ENCODE data around the gene TPD52L2. TPM values are rescaled to one million over a fixed set of nuclear protein-coding genes. Genes with fewer than 3 reads are reported as not detected.

TPD52L2 gene
- total RNA-seq, 1 experiment from 2014 or later: 149 TPM

DNA sequence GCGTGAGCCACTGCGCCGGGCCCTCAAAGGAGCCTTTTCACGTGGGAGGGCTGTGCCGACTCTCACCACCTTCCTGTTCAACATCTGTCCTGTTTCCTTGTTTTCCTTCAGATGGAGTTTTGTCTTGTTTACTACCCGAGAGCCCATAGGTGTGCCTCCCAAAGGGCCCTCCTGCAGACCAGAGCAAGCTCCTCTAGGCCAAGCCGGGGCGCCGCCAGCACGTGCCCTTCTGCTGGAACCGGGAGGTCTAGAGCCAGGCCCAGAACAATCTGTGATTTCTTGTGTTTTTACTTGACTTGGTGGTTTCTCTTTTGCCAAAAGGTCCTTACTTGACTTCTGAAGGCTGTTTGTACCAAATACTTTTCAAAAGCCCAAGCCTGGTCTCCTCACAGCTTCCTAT is 21.9 kb downstream of the TPD52L2 start:
- ChIA-PET POLR2A (ENCODE audit: unreplicated experiment) (no interaction called here), CTCF (no interaction called here)
- peaks cover 63% of the 10 kb centered on the region for H3F3A ChIP-seq (ENCODE audit: insufficient read depth, low read depth)
- H2AFZ ChIP-seq: no peak overlapping the region
- H3K79me2 ChIP-seq (ENCODE audit: low read depth): peaks cover 56% of the 10 kb centered on the region
- intact Hi-C loops (cut with micrococcal nuclease; ENCODE audit: unreplicated experiment): no loop called here
- DNase-seq: no peak
- no peak for TF ChIP-seq EZH2 (IDR thresholded peaks at IDR 0.05; ENCODE audit: low read depth)
- TF ChIP-seq, protein P1, sequence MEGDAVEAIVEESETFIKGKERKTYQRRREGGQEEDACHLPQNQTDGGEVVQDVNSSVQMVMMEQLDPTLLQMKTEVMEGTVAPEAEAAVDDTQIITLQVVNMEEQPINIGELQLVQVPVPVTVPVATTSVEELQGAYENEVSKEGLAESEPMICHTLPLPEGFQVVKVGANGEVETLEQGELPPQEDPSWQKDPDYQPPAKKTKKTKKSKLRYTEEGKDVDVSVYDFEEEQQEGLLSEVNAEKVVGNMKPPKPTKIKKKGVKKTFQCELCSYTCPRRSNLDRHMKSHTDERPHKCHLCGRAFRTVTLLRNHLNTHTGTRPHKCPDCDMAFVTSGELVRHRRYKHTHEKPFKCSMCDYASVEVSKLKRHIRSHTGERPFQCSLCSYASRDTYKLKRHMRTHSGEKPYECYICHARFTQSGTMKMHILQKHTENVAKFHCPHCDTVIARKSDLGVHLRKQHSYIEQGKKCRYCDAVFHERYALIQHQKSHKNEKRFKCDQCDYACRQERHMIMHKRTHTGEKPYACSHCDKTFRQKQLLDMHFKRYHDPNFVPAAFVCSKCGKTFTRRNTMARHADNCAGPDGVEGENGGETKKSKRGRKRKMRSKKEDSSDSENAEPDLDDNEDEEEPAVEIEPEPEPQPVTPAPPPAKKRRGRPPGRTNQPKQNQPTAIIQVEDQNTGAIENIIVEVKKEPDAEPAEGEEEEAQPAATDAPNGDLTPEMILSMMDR (conservative IDR thresholded peaks at IDR 0.05): no peak
- no peaks in the 10 kb centered on the region for H3K9me2 ChIP-seq (ENCODE audit: insufficient read depth)
- H3K4me1 ChIP-seq (replicated peaks; ENCODE audit: insufficient read depth): peaks cover 63% of the 10 kb centered on the region
- H3K9me3 ChIP-seq (ENCODE audit: insufficient read depth, low read depth): no peaks in the 10 kb centered on the region
- peaks cover 49% of the 10 kb centered on the region for H3K36me3 ChIP-seq (ENCODE audit: low read depth)
- peaks cover 48% of the 10 kb centered on the region for H4K20me1 ChIP-seq (ENCODE audit: insufficient read depth)
- H3K27ac ChIP-seq: peak overlapping the region; percentile 92; the same call in 1 of the 2 replicates
- no peak overlapping the region for H3K4me2 ChIP-seq
- H3K27me3 ChIP-seq (ENCODE audit: insufficient read depth, low read depth): no peaks in the 10 kb centered on the region
- no TSS peak for BruUV-seq (replicated peaks)
- H3K4me3 ChIP-seq: no peak overlapping the region

DNA sequence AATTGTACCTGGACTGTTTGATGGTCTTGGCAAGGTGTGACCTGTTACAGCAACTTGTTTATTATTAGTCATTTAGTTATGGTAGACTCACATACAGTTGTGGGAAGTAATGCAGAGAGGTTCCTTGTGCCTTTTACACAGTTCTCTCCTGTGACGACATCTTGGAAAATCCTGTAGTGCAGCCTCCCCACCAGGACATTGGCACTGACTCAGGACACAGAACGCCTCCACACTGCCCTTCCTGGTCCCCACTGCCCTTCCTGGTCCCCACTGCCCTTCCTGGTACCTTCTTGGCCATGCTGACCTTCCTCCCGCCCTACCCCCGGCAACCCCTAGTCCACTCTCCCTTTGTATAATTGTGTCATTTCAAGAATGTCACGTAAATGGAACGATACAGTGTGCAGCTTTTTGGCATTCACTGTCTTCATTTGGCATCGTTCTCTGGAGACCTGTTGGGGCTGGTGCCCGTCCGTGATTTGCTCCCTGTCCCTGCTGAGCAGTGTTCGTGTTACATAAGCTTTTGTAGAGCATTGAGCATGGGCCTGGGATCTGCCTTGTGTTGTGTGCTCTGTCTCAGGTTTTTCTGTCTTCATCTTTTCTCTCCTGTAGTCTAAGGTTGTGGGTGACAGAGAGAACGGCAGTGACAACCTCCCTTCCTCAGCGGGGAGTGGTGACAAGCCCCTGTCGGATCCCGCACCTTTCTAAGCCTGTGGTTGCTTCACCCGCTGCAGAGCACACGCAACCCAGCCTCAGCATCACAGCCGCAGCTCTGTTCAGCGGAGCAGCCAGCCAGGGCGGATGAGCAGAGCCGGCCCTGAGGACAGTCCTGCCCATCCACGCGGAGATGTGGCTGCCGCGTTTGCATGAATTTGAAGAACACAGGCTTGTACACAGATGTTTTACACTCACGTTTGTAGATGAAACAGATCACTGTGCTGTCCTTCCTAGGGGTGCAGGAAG is 24.5 kb downstream of the TPD52L2 start:
- Histone ChIP-seq H2AFZ (no peak overlapping the region), H3F3A (ENCODE audit: insufficient read depth, low read depth) (peaks cover 77% of the 10 kb centered on the region), H3K27me3 (ENCODE audit: insufficient read depth, low read depth) (no peaks in the 10 kb centered on the region), H3K9me3 (ENCODE audit: insufficient read depth, low read depth) (no peaks in the 10 kb centered on the region), H3K27ac (peak overlapping the region; percentile 92), H3K4me3 (0 out of 2 replicates have a peak overlapping the region, but pooled peaks have one; percentile 9), H3K36me3 (ENCODE audit: low read depth) (peaks cover 44% of the 10 kb centered on the region), H3K79me2 (ENCODE audit: low read depth) (peaks cover 49% of the 10 kb centered on the region), H3K4me2 (peak overlapping the region; percentile 72), H3K9me2 (ENCODE audit: insufficient read depth) (no peaks in the 10 kb centered on the region), H3K4me1 (replicated peaks; ENCODE audit: insufficient read depth) (peaks cover 69% of the 10 kb centered on the region), H4K20me1 (ENCODE audit: insufficient read depth) (peaks cover 24% of the 10 kb centered on the region)
- intact Hi-C loops (cut with micrococcal nuclease; ENCODE audit: unreplicated experiment): no loop called here
- BruUV-seq (replicated peaks): no TSS peak
- CTCF ChIA-PET: no interaction called here
- TF ChIP-seq, protein P1 (conservative IDR thresholded peaks at IDR 0.05): no peak
- no peak for TF ChIP-seq EZH2 (IDR thresholded peaks at IDR 0.05; ENCODE audit: low read depth)
- peak; percentile 45 to 95 for DNase-seq
- POLR2A ChIA-PET (ENCODE audit: unreplicated experiment): interaction anchor here (0.7 kb wide), 1 partner anchor 149 kb away, joined by 3 read pairs; no protein-coding TSS in a partner anchor

DNA sequence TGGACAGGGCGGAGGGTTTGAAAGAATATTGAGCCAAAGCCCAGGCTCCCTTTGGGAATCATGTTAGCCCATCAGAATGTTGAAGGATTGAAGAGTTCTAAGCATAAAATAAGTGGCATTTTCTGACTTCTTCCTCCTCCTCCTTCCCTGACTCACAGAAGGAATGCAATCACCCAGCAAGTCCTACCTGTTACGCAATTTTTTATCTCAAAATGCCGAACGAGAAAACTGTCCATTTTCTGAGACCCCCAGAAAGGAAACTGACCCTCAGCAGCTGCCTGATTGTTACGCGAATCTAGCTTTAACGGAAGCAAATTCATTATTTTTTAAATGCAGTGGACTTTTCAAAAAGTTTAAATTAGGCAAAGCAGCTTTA is 25.1 kb downstream of the TPD52L2 start:
- Histone ChIP-seq H3K4me3 (no peak overlapping the region), H4K20me1 (ENCODE audit: insufficient read depth) (peaks cover 17% of the 10 kb centered on the region), H3K4me2 (peak overlapping the region; percentile 72), H3K27me3 (ENCODE audit: insufficient read depth, low read depth) (no peaks in the 10 kb centered on the region), H3F3A (ENCODE audit: insufficient read depth, low read depth) (peaks cover 71% of the 10 kb centered on the region), H3K9me3 (ENCODE audit: insufficient read depth, low read depth) (no peaks in the 10 kb centered on the region), H3K4me1 (replicated peaks; ENCODE audit: insufficient read depth) (peaks cover 62% of the 10 kb centered on the region), H3K36me3 (ENCODE audit: low read depth) (peaks cover 40% of the 10 kb centered on the region), H3K27ac (peak overlapping the region; percentile 92), H2AFZ (no peak overlapping the region), H3K9me2 (ENCODE audit: insufficient read depth) (no peaks in the 10 kb centered on the region), H3K79me2 (ENCODE audit: low read depth) (peaks cover 43% of the 10 kb centered on the region)
- ChIA-PET POLR2A (ENCODE audit: unreplicated experiment) (interaction anchor here (0.7 kb wide), 1 partner anchor 150 kb away, joined by 3 read pairs; no protein-coding TSS in a partner anchor), CTCF (no interaction called here)
- no TSS peak for BruUV-seq (replicated peaks)
- peak in 1 of 2 experiments; percentile 62 for DNase-seq
- intact Hi-C loops (cut with micrococcal nuclease; ENCODE audit: unreplicated experiment): no loop called here
- TF ChIP-seq, protein P1 (conservative IDR thresholded peaks at IDR 0.05): no peak
- no peak for TF ChIP-seq EZH2 (IDR thresholded peaks at IDR 0.05; ENCODE audit: low read depth)
